K562 (cell line): ENCODE measurements around the gene PEAR1. TPM values are rescaled to one million over a fixed set of nuclear protein-coding genes. Genes with fewer than 3 reads are reported as not detected.
A peak's percentile ranks its signal among the peaks of the same experiment; 100 is the strongest.

Experiments used
- DEAF1 ChIP-seq: fragments of 450-650 bp; formaldehyde crosslinking; IDR thresholded peaks from 2 replicates; pipeline ENCODE4 v1.4.0; 2020; ENCODE audit warnings: mild to moderate bottlenecking, moderate library complexity
- HMBOX1 ChIP-seq: sonication (generic); IDR thresholded peaks from 2 replicates; pipeline ENCODE4 v1.6.1; 2016
- PATZ1 ChIP-seq: fragments of 250-450 bp; sonication (Bioruptor Pico); IDR thresholded peaks from 2 replicates; pipeline ENCODE4 v1.5.0; 2020; ENCODE audit warnings: mild to moderate bottlenecking, borderline replicate concordance
- RBM39 ChIP-seq: fragments of 200-400 bp; formaldehyde crosslinking; optimal IDR thresholded peaks from 2 replicates; pipeline ENCODE3; 2018; ENCODE audit warnings: low read depth, low read length
- SIRT6 ChIP-seq: IDR thresholded peaks from one replicate; pipeline ENCODE4 v1.6.1; 2012; ENCODE audit warnings: low read depth, mild to moderate bottlenecking, control low read depth, inconsistent platforms, low read length, moderate library complexity
- TAF7 ChIP-seq: fragments of 450-650 bp; IDR thresholded peaks from 2 replicates; pipeline ENCODE4 v1.6.1; 2016; ENCODE audit warnings: missing genetic modification characterization, missing compliant biosample characterization
- TSHZ1 ChIP-seq: fragments of 250-450 bp; sonication (Bioruptor Pico); IDR thresholded peaks from 2 replicates; pipeline ENCODE4 v1.4.0; 2020; ENCODE audit warnings: mild to moderate bottlenecking, moderate library complexity
- XRCC4 ChIP-seq: IDR thresholded peaks from one replicate; pipeline ENCODE4 v1.6.1; 2011; ENCODE audit not compliant: insufficient read depth, insufficient read length; ENCODE audit errors: extremely low read depth
- ZNF696 ChIP-seq: fragments of 250-450 bp; sonication (Bioruptor Pico); conservative IDR thresholded peaks from 2 replicates; pipeline ENCODE4 v1.4.0; 2020; ENCODE audit warnings: mild to moderate bottlenecking, moderate library complexity
- ZNF785 ChIP-seq: fragments of 250-450 bp; sonication (Bioruptor Pico); IDR thresholded peaks from 2 replicates; pipeline ENCODE4 v1.4.0; 2020; ENCODE audit warnings: mild to moderate bottlenecking
- polyA plus RNA-seq, 8 experiments: library from polyadenylated mRNA; depleted of rRNA in 4 of 8; stranded (reverse) in 5 of 8; unstranded in 3 of 8; fragments of >200 nt; fragmentation: Nextera tagmentation in 2 of 8; fragmentation: Illumina TruSeq in 1 of 8; extraction: Ambion mirVana in 2 of 8; extraction: Trizol in 1 of 8; gene quantifications; 2 replicates each; pipeline versions ENCODE4 v1.2.1 to v1.2.3, GENCODE V29; 2011 to 2014; ENCODE audit warnings: inconsistent platforms in 1 of 8, missing spikeins in 1 of 8
- total RNA-seq, 7 experiments: library from RNA; depleted of rRNA in 6 of 7; stranded (reverse); fragments of >200 nt in 6 of 7; fragmentation: Illumina TruSeq in 2 of 7; extraction: Trizol in 2 of 7; gene quantifications; 2 replicates each; pipeline versions ENCODE4 v1.2.1 to v1.2.3, GENCODE V29; 2011 to 2021; ENCODE audit warnings: low replicate concordance in 1 of 7
- TF ChIP-seq, protein P1 (sequence below): fragments of 450-650 bp; IDR thresholded peaks from 2 replicates; pipeline ENCODE4 v1.6.1; 2018; ENCODE audit not compliant: partially characterized antibody
- TF ChIP-seq, protein P2 (sequence below): fragments of 450-650 bp; formaldehyde crosslinking; IDR thresholded peaks from 2 replicates; pipeline ENCODE4 v1.4.0; 2020; ENCODE audit warnings: mild to moderate bottlenecking, moderate library complexity
- TF ChIP-seq, protein P3 (sequence below): sonication (generic); formaldehyde crosslinking; IDR thresholded peaks from 2 replicates; pipeline ENCODE4 v1.8.0; 2022; ENCODE audit warnings: missing genetic modification reagents, mild to moderate bottlenecking, borderline replicate concordance

The PEAR1 gene
- total and polyA plus RNA-seq, 9 of the 15 experiments (the other 6 are each of a cell fraction or from before 2014, with no cell fraction given), result 0.87 to 13.9 (median 6.1) TPM

GRCh38 chr1:156914440-156914856 lies 20.9 kb downstream of the PEAR1 start (continued):
- TF ChIP-seq HMBOX1 (no peak), PATZ1 (CRISPR knock-in tag) (no peak), TAF7 (no peak), SIRT6 (no peak), TSHZ1 (CRISPR knock-in tag) (no peak), XRCC4 (no peak), ZNF696 (CRISPR knock-in tag) (no peak), RBM39 (no peak), DEAF1 (no peak), ZNF785 (no peak)
- TF ChIP-seq, protein P1, sequence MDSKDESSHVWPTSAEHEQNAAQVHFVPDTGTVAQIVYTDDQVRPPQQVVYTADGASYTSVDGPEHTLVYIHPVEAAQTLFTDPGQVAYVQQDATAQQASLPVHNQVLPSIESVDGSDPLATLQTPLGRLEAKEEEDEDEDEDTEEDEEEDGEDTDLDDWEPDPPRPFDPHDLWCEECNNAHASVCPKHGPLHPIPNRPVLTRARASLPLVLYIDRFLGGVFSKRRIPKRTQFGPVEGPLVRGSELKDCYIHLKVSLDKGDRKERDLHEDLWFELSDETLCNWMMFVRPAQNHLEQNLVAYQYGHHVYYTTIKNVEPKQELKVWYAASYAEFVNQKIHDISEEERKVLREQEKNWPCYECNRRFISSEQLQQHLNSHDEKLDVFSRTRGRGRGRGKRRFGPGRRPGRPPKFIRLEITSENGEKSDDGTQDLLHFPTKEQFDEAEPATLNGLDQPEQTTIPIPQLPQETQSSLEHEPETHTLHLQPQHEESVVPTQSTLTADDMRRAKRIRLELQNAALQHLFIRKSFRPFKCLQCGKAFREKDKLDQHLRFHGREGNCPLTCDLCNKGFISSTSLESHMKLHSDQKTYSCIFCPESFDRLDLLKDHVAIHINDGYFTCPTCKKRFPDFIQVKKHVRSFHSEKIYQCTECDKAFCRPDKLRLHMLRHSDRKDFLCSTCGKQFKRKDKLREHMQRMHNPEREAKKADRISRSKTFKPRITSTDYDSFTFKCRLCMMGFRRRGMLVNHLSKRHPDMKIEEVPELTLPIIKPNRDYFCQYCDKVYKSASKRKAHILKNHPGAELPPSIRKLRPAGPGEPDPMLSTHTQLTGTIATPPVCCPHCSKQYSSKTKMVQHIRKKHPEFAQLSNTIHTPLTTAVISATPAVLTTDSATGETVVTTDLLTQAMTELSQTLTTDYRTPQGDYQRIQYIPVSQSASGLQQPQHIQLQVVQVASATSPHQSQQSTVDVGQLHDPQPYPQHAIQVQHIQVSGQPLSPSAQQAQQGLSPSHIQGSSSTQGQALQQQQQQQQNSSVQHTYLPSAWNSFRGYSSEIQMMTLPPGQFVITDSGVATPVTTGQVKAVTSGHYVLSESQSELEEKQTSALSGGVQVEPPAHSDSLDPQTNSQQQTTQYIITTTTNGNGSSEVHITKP, result peak; percentile 18
- TF ChIP-seq, protein P2, sequence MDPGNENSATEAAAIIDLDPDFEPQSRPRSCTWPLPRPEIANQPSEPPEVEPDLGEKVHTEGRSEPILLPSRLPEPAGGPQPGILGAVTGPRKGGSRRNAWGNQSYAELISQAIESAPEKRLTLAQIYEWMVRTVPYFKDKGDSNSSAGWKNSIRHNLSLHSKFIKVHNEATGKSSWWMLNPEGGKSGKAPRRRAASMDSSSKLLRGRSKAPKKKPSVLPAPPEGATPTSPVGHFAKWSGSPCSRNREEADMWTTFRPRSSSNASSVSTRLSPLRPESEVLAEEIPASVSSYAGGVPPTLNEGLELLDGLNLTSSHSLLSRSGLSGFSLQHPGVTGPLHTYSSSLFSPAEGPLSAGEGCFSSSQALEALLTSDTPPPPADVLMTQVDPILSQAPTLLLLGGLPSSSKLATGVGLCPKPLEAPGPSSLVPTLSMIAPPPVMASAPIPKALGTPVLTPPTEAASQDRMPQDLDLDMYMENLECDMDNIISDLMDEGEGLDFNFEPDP (CRISPR knock-in tag), result no peak
- TF ChIP-seq, protein P3, sequence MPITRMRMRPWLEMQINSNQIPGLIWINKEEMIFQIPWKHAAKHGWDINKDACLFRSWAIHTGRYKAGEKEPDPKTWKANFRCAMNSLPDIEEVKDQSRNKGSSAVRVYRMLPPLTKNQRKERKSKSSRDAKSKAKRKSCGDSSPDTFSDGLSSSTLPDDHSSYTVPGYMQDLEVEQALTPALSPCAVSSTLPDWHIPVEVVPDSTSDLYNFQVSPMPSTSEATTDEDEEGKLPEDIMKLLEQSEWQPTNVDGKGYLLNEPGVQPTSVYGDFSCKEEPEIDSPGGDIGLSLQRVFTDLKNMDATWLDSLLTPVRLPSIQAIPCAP (CRISPR knock-in tag), result no peak
